HS-27A (cell line): ENCODE measurements around the gene UBE2U.

ENCODE experiments used
- DNase-seq: peaks from one replicate; pipeline ENCODE4 v3.0.0-alpha.2; 2012; ENCODE audit warnings: low read depth, missing footprints

Gene UBE2U

DNA sequence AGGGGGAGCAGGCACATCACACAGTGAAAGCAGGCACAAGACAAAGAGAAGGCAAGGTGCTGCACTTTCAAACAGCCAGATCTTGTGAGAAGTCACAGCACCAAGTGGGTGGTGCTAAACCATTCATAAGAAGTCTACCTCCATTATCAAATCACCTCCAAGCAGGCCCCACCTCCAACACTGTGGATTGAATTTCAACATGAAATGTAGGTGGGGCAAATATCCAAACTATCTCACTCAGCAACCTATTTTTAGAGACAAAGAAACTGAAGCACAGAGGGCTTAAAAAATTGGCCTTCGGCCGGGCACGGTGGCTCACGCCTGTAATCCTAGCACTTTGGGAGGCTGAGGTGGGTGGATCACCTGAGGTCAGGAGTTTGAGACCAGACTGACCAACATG lies 90.4 kb downstream of the UBE2U start:
- DNase-seq = no peak

DNA sequence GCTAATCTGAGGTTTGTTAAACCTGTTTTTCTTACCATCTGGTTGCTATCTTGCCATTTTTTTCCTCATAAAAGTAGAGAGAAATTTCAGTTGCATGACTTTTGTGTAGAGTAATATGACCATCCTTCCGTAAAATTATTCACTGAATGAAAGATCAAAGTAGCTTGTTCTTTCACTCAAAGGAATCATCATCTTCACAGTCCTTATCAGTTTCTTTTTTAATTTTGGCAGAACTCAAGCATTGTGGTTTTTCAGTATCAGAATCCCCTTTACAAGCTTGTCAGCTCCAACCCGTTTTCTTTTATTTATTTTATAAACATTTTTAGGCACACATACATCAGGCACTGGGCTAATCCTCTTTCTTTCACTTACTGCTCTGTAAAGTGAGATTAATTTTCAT lies 91.7 kb downstream of the UBE2U start:
- no peak for DNase-seq

DNA sequence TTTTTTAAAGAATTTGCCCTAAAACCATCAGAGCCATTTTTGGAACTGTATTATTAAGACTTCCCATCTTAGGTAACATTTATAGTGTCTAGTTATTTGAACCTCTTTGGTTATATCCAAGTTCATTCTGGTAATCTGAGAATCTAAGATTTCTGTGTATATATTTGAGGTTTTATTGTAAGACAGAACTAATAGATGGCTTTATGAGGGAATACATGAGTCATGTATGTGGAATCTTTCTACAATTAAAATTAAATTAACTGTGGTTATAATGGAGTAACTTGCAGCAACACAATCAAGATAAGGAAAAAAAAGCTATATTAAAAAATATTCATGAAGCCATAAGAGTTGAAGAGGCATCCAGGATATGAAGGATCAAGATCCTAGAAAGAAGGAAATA lies 92.1 kb downstream of the UBE2U start:
- DNase-seq = no peak

DNA sequence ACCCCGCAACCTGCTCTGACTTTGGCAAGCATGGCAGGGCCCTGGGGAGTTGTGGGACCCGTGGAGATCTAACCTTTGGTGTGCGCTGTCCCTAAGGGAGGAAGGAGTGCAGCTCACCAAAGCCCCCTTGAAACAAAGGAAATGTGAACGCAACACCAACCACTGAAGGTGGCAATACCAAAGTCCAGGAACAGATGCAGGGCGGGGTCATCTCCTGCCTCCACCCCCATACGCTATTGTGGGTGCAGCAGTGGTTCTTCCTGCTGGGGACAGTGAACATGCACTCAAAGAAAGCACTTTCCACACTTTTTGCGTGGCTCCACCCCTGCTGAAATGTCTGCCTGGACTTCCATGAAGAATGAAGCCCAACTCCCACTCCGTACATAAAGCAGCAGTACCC lies 93.0 kb downstream of the UBE2U start:
- DNase-seq = no peak

DNA sequence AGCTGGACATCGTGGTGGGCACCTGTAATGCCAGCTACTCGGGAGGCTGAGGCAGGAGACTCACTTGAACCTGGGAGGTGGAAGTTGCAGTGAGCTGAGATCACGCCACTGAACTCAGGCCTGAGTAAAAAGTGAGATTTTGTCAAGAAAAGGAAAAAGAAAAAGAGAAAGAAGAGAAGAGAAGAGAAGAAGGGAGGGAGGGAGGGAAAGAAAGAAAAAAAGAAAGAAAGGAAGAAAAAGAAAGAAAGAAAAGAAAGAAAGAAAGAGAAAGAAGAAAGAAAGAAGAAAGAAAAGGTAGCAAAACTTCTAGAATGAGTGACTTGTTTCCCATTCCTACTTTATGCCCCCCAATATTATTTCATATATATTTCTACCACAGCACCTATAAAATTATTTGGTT lies 98.8 kb downstream of the UBE2U start:
- no peak for DNase-seq

DNA sequence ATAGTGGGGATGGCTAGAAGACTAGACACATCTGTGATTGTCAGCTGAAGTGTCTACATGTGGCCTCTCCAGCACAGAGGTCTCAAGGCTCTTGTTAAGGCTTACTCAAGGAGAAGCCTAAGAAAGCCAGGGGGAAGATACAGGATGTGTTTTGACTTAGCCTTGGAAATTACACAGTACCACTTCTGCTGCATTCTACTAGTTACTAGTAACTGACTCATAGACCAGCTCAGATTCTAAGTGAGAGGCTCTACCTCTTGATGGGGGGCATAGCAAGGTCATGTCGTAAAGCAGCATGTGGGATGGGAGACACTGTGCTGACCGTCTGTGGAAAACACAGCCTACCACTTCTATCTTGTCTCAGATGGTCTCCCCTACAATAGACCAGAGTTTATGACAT lies 99.5 kb downstream of the UBE2U start:
- no peak for DNase-seq

DNA sequence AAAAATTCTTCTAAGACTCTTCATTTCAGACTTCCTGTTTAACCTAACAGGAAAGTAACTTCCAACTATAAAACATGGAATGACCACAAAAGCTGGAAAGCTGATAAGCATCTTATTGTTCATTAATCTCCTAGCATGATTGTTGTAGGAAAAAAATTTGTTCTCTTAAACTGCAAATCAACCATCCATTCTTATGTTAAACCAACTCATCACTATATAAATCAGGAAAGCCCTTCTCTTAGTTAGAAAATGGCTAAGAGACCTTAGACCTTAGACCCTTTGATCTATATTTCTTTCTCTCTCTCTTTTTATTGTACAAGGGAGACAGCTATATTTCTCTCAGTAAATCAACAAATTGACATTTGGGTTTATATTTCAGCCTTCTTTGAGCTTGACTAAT lies 101.4 kb downstream of the UBE2U start:
- no peak for DNase-seq

DNA sequence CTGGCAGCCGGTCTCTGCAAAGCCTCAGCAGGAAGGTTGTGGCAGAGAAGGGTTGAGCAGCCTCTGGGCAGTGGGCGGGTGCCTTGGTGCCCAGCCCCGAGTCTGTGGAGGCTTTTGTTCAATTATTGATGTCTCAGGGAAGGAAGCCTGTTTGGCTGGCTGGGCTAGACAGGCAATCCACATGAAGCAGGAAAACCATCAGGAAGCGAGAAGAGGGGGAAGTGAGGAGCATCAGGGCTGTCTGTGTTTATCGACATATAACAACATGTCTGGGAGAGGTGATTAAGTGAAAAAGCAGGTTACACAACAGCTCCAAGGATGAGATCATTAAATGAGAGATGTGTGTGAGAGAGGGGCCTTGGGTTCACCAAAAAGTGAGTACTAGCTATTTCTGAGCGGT lies 105.4 kb downstream of the UBE2U start:
- no peak for DNase-seq

DNA sequence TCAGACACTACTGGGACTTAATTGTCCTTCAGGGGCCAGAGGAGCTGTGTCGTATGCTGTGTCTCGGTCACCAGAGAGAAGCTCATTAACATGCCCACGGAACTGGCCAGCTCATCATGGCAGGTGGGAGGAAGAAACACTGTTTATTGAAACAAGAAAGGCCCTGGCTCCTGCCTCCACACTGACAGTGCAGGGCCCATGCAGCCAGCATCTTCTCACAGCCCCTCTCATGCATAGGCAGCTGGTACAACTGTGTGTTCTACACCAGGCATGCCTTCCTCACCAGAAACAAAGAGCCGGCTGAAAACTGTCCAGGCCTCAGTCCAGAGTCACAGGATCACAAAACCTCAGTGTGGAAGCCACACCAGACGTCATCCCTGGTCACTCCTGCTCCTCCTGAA lies 106.0 kb downstream of the UBE2U start:
- DNase-seq = no peak

DNA sequence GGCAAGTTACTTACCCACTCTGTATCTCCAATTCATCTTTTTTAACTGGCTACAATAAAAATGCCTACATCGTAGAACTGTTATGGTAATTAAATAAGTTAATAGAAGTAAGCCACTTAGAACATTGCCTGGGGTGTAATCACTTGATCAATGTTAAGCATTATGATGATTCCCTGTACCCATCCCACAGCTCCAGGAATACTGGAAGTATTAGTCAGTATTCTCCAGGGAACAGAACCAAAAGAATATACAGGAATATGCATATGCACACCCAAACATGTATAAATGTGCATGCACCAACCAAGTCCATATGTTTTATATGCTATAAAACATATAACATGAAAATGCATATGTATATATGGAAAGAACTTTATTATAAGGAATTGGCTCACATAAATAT lies 107.3 kb downstream of the UBE2U start:
- DNase-seq = no peak

DNA sequence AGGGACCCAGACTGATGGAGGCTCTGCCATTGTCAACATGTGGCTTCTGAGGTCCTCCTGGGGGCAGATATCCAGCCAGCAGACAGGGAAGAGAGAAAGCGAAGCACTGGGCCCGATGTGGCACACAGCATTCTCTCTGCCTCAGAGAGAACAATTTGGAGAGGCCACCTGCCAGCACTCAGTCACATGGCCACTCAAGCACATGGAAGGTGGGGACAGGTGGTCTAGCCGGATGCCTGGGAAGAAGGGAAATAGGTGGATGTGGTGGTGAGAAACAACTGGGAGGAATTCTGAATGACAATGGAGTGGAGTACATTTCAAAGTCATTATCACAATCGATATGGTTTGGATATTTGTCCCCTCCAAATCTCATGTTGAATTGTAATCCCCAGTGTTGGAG lies 109.0 kb downstream of the UBE2U start:
- DNase-seq = no peak

DNA sequence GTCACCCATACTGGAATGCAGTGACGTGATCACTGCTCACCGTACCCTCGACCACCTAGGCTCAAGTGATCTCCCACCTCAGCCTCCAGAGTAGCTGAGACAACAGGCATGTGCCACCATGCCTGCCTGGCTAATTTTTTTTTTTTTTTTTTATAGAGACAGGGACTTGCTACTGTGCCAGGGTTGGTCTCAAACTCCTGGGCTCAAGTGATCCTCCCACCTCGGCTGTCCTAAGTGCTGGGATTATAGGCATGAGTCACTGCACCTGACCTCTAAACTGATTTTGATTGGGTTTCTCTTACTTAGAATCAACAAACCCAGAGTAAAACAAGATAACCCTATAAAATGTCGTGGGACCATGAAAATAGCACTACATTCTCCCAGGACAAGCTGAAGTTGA lies 112.0 kb downstream of the UBE2U start:
- DNase-seq = no peak
